Measurements from ENCODE around the gene CARMIL1.

Gene CARMIL1

GRCh38 chr6:25404693-25405169 is 125.6 kb downstream of the CARMIL1 start:
- TF ChIP-seq CTCF (conservative IDR thresholded peaks at IDR 0.05; ENCODE audit: low read depth, low read length), result no peak
- no peak for DNase-seq (ENCODE audit: low read depth)
- no peak overlapping the region for H3K4me3 ChIP-seq (ENCODE audit: low read depth, low read length)

DNA sequence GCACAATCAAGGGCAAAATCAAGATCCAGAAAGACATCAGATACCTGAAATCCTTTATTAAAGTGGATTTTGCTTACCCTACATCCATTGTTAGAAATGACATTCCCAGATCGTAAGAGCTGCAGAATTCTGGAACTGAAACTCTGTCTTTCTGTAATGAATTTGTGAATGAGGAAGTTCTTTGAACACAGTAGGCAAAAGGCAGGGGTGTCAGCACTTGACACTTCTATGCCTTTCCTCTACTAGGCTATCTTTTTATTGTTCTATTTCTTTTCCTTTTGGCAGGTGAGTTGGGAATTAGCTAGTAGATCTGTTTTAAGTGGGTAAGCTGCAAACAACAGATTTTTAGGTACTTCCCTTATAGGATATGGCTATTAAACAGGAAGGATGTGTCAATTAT is 126.3 kb downstream of the CARMIL1 start:
- H3K4me3 ChIP-seq (ENCODE audit: low read depth, low read length), result no peak overlapping the region
- DNase-seq (ENCODE audit: low read depth), result no peak
- no peak for TF ChIP-seq CTCF (conservative IDR thresholded peaks at IDR 0.05; ENCODE audit: low read depth, low read length)

DNA sequence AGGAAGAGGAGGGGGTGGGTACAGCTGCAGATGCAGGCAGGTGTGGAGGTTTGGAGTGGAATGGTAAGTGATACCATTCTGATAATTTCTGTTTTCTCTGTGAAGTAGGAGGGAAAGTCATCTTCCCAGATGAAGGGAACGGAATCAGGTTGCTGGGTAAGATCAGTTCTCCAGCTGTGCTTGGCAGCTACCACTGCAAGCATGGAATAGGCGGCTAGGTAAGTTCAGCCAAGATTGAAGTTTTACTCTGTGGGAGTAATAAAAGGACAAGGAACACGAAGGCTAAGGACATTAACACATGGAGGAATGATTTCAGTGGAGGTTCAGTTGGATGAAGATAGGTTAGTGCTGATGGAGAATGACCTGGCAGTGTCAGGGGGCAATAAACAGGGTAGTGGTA is 128.3 kb downstream of the CARMIL1 start:
- no peak for TF ChIP-seq CTCF (conservative IDR thresholded peaks at IDR 0.05; ENCODE audit: low read depth, low read length)
- H3K4me3 ChIP-seq (ENCODE audit: low read depth, low read length), result no peak overlapping the region
- no peak for DNase-seq (ENCODE audit: low read depth)

DNA sequence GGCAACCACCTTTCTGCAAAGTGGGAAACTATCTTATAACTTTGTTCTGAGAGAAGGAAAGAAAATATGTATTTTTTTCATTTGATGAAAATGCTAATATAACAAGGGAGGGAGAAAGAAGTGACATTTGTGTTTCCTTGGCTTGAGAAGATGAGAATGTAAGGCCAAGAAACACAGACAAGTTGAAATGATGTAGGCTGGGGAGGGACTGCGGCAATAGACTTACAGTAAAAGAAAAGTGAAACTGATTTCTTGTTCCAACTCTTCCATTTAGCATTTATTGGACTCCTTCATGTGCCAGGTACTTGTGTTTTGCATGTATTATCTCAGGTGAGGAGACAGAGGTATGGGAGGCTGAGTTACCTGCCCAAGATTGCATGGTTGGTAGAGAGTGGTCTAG is 130.9 kb downstream of the CARMIL1 start:
- H3K4me3 ChIP-seq (ENCODE audit: low read depth, low read length), result no peak overlapping the region
- DNase-seq (ENCODE audit: low read depth), result no peak
- TF ChIP-seq CTCF (conservative IDR thresholded peaks at IDR 0.05; ENCODE audit: low read depth, low read length), result no peak

DNA sequence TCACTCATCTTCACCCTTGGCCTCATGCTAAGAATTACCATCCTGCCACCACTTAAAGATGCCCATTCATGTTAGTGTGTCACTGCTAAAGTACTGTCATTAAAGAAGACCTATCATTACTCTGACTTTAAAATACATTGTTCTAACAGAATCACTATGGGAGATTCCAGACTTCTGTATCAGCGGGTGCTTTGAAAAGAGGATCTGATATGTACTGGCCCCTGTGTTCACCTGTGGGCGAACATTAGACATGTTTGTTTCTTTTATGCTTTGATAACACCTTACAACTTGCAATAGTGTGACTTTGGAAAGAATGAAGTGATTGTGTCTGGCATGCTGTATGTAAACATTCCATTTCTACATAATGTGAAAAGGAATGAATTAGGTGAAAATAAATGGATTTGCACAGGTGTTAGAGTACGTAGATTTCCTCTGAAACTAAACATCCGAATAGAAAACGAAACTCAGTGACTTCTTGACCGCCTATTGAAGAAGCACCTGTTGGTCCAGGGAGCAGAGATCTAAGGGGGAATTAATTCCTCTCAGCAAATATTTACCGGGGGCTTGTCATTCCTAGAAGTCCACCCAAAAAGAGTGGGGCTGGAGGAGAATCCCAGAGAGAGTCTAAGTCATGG is 132.3 kb downstream of the CARMIL1 start:
- DNase-seq (ENCODE audit: low read depth), result no peak
- no peak for TF ChIP-seq CTCF (conservative IDR thresholded peaks at IDR 0.05; ENCODE audit: low read depth, low read length)
- H3K4me3 ChIP-seq (ENCODE audit: low read depth, low read length), result no peak overlapping the region

- no peak overlapping the region for H3K4me3 ChIP-seq (ENCODE audit: low read depth, low read length)
- peak; percentile 41 for DNase-seq (ENCODE audit: low read depth)
- no peak for TF ChIP-seq CTCF (conservative IDR thresholded peaks at IDR 0.05; ENCODE audit: low read depth, low read length)
Observed at GRCh38 chr6:25413207-25413905, 134.2 kb downstream of the CARMIL1 start.

- no peak for TF ChIP-seq CTCF (conservative IDR thresholded peaks at IDR 0.05; ENCODE audit: low read depth, low read length)
- H3K4me3 ChIP-seq (ENCODE audit: low read depth, low read length), result no peak overlapping the region
Observed at GRCh38 chr6:25414168-25414567, 135.0 kb downstream of the CARMIL1 start.

More at GRCh38 chr6:25414168-25414567, 135.0 kb downstream of the CARMIL1 start:
- no peak for DNase-seq (ENCODE audit: low read depth)

All from choroid plexus epithelial cell (primary cell).